Measurements from ENCODE around the gene TMEM260. TPM values are rescaled to one million over a fixed set of nuclear protein-coding genes. Genes with fewer than 3 reads are reported as not detected.

TMEM260 gene
- polyA plus RNA-seq, 1 donor: 22.7 TPM

- Histone ChIP-seq H3K4me1 (ENCODE audit: control insufficient read depth, insufficient read depth, low read length) (no peaks in the 10 kb centered on the region), H3K27me3 (ENCODE audit: control insufficient read depth, insufficient read depth, low read length) (peaks cover 7% of the 10 kb centered on the region), H3K9me3 (ENCODE audit: control insufficient read depth, low read depth, low read length) (no peaks in the 10 kb centered on the region), H3K27ac (ENCODE audit: low read length) (no peak overlapping the region), H3K4me3 (ENCODE audit: low read length) (no peak overlapping the region), H3K36me3 (ENCODE audit: control insufficient read depth, insufficient read depth, low read length) (no peaks in the 10 kb centered on the region)
- no peak for DNase-seq
- no CpG with 5 or more reads among the region's 4 CpGs for WGBS (ENCODE audit: insufficient coverage, low lambda C conversion rate)
Observed at GRCh38 chr14:56559182-56559581, 20.4 kb upstream of the TMEM260 start.

DNA sequence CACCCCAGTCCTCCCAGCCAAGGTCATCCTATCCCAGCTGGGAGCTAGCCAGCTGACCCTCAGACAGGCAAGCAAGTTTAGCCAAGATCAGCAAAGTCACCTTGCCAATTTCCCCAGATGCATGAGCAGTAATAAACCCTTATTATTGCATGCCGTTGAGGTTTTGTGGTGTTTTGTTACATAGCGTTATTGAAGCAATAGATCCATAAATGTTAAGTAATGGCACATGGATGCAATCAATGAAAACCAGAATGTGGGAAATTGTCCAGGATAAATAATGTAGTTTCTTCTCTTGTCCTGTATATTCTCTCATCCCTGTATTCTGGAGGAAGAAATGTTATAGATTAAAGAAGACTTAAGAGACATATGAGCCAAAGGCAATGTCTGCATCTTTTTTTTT, 18.0 kb upstream of the TMEM260 start:
- H3K36me3 ChIP-seq (ENCODE audit: control insufficient read depth, insufficient read depth, low read length): no peaks in the 10 kb centered on the region
- no peaks in the 10 kb centered on the region for H3K4me1 ChIP-seq (ENCODE audit: control insufficient read depth, insufficient read depth, low read length)
- H3K9me3 ChIP-seq (ENCODE audit: control insufficient read depth, low read depth, low read length): no peaks in the 10 kb centered on the region
- WGBS (ENCODE audit: insufficient coverage, low lambda C conversion rate): no CpG with 5 or more reads among the region's 2 CpGs
- peaks cover 7% of the 10 kb centered on the region for H3K27me3 ChIP-seq (ENCODE audit: control insufficient read depth, insufficient read depth, low read length)
- no peak overlapping the region for H3K27ac ChIP-seq (ENCODE audit: low read length)
- no peak overlapping the region for H3K4me3 ChIP-seq (ENCODE audit: low read length)
- no peak for DNase-seq

- no peak overlapping the region for H3K4me3 ChIP-seq (ENCODE audit: low read length)
- no peak for DNase-seq
- H3K27me3 ChIP-seq (ENCODE audit: control insufficient read depth, insufficient read depth, low read length): peaks cover 3% of the 10 kb centered on the region
- no peaks in the 10 kb centered on the region for H3K4me1 ChIP-seq (ENCODE audit: control insufficient read depth, insufficient read depth, low read length)
- no peaks in the 10 kb centered on the region for H3K9me3 ChIP-seq (ENCODE audit: control insufficient read depth, low read depth, low read length)
- H3K36me3 ChIP-seq (ENCODE audit: control insufficient read depth, insufficient read depth, low read length): no peaks in the 10 kb centered on the region
- no peak overlapping the region for H3K27ac ChIP-seq (ENCODE audit: low read length)
- WGBS (ENCODE audit: insufficient coverage, low lambda C conversion rate): no CpG with 5 or more reads among the region's 1 CpG
Observed at GRCh38 chr14:56562883-56563282, 16.7 kb upstream of the TMEM260 start.

DNA sequence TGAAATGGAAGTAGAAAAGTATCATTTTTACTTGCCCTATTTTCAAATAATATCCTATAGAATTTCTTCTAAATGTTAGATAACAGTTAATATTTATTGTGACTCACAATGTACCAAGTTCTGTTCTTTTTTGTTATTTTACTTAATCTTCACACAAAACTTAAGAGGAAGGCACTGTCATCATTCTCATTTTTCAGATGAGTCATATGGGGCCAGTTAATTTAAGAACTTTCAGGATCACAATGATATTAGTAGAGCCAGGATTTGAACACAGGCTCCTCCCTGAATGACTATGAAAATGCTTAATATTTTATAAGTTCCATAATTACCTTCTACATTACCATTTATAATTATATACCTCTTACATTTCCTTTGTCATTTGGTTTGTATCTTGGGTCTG, 10.4 kb upstream of the TMEM260 start:
- Histone ChIP-seq H3K27me3 (ENCODE audit: control insufficient read depth, insufficient read depth, low read length) (peaks cover 10% of the 10 kb centered on the region), H3K36me3 (ENCODE audit: control insufficient read depth, insufficient read depth, low read length) (no peaks in the 10 kb centered on the region), H3K4me3 (ENCODE audit: low read length) (no peak overlapping the region), H3K4me1 (ENCODE audit: control insufficient read depth, insufficient read depth, low read length) (no peaks in the 10 kb centered on the region), H3K27ac (ENCODE audit: low read length) (no peak overlapping the region), H3K9me3 (ENCODE audit: control insufficient read depth, low read depth, low read length) (no peaks in the 10 kb centered on the region)
- no peak for DNase-seq

- no peaks in the 10 kb centered on the region for H3K4me1 ChIP-seq (ENCODE audit: control insufficient read depth, insufficient read depth, low read length)
- no peaks in the 10 kb centered on the region for H3K9me3 ChIP-seq (ENCODE audit: control insufficient read depth, low read depth, low read length)
- H3K27ac ChIP-seq (ENCODE audit: low read length): no peak overlapping the region
- H3K36me3 ChIP-seq (ENCODE audit: control insufficient read depth, insufficient read depth, low read length): no peaks in the 10 kb centered on the region
- H3K4me3 ChIP-seq (ENCODE audit: low read length): no peak overlapping the region
- WGBS (ENCODE audit: insufficient coverage, low lambda C conversion rate): no CpG with 5 or more reads among the region's 1 CpG
- peaks cover 13% of the 10 kb centered on the region for H3K27me3 ChIP-seq (ENCODE audit: control insufficient read depth, insufficient read depth, low read length)
- DNase-seq: no peak
Observed at GRCh38 chr14:56570295-56570694, 9.3 kb upstream of the TMEM260 start.

DNA sequence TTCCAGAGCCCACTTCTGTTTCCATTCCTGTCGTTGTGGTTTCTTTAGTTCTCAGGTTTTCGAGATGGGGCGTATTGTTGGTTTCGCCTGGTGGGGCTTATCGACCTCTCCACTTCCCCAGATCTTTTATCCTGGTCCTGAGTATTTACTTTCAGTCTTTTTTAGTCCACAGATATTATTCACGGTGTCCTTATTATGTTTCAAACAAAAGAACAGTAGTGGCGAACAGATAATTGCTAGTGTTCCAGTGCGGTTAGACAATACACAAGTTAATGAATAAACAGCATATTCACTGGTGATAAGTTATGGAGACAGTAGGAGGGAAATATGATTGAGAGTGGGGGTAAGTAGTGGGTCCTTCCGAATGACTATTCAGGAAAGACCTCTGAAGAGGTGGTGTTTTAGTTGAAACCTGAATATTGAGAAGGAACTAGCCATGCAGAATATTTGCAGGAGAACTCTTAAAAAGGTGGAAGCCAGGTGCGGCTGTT, 668 bp downstream of the TMEM260 start:
- H3K36me3 ChIP-seq (ENCODE audit: control insufficient read depth, insufficient read depth, low read length): no peaks in the 10 kb centered on the region
- peak in 1 of 2 donors; percentile 65 for DNase-seq
- peaks cover 2% of the 10 kb centered on the region for H3K27me3 ChIP-seq (ENCODE audit: control insufficient read depth, insufficient read depth, low read length)
- no peaks in the 10 kb centered on the region for H3K9me3 ChIP-seq (ENCODE audit: control insufficient read depth, low read depth, low read length)
- peak overlapping the region; percentile 83 for H3K27ac ChIP-seq (ENCODE audit: low read length)
- 0% methylated on average over 2 of the region's 10 CpGs for WGBS (ENCODE audit: insufficient coverage, low lambda C conversion rate)
- H3K4me1 ChIP-seq (ENCODE audit: control insufficient read depth, insufficient read depth, low read length): peaks cover 6% of the 10 kb centered on the region
- H3K4me3 ChIP-seq (ENCODE audit: low read length): peak overlapping the region; percentile 90

GRCh38 chr14:56581041-56581727, 1.6 kb downstream of the TMEM260 start:
- Histone ChIP-seq H3K4me3 (ENCODE audit: low read length) (peak overlapping the region; percentile 90), H3K9me3 (ENCODE audit: control insufficient read depth, low read depth, low read length) (no peaks in the 10 kb centered on the region), H3K36me3 (ENCODE audit: control insufficient read depth, insufficient read depth, low read length) (peaks cover 6% of the 10 kb centered on the region), H3K27me3 (ENCODE audit: control insufficient read depth, insufficient read depth, low read length) (peaks cover 2% of the 10 kb centered on the region), H3K4me1 (ENCODE audit: control insufficient read depth, insufficient read depth, low read length) (peaks cover 6% of the 10 kb centered on the region), H3K27ac (ENCODE audit: low read length) (no peak overlapping the region)
- DNase-seq: no peak
- 70% methylated on average over 3 of the region's 6 CpGs for WGBS (ENCODE audit: insufficient coverage, low lambda C conversion rate)

DNA sequence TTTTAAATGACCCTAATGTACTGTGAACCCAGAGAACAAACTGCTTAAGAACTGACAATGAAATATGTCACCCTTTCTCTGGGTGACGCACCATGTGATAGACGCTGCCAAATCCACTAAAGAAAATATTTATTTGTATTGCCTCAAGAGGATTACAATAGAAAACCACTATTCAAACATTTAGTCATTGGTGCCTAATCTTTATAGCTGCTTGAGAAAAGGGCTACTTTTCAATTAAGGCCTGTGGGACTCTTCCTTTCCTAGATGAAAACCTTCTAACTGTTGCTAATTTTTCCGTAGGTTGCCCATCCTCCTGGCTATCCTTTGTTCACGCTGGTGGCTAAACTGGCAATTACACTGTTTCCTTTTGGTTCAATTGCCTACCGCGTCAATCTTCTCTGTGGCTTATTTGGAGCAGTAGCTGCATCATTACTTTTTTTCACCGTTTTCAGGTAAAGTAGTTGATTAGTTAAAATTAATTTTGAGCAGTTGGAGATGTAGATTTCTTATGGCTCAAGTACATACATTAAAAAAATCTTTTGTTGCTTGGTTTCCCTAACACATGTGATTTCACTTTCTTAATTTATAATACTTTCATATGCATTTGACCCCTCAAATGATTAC, 6.0 kb downstream of the TMEM260 start:
- WGBS (ENCODE audit: insufficient coverage, low lambda C conversion rate): 93% methylated on average over 5 of the region's 7 CpGs
- Histone ChIP-seq H3K4me3 (ENCODE audit: low read length) (no peak overlapping the region), H3K27ac (ENCODE audit: low read length) (no peak overlapping the region), H3K4me1 (ENCODE audit: control insufficient read depth, insufficient read depth, low read length) (peaks cover 6% of the 10 kb centered on the region), H3K27me3 (ENCODE audit: control insufficient read depth, insufficient read depth, low read length) (no peaks in the 10 kb centered on the region), H3K36me3 (ENCODE audit: control insufficient read depth, insufficient read depth, low read length) (peaks cover 16% of the 10 kb centered on the region), H3K9me3 (ENCODE audit: control insufficient read depth, low read depth, low read length) (no peaks in the 10 kb centered on the region)
- DNase-seq: no peak

DNA sequence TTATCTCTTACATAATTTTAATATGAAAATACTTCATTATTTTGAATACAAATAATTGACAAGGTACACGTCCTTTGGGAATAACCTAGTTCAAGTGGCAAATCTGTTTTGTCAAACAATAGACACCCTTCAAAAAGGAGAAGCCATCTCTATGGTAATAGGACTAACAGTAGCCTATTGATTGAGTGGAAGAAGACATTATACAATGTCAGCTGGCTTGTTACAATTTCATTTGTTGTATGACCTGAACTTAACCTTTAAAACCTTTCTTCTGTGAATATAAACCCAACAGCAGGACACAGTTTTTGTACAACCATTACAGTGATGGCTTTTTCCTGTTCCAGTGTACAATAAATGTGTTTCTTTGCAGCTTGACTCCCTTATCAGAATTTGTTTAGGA, 8.1 kb downstream of the TMEM260 start:
- Histone ChIP-seq H3K9me3 (ENCODE audit: control insufficient read depth, low read depth, low read length) (no peaks in the 10 kb centered on the region), H3K27ac (ENCODE audit: low read length) (no peak overlapping the region), H3K36me3 (ENCODE audit: control insufficient read depth, insufficient read depth, low read length) (peaks cover 19% of the 10 kb centered on the region), H3K4me3 (ENCODE audit: low read length) (no peak overlapping the region), H3K27me3 (ENCODE audit: control insufficient read depth, insufficient read depth, low read length) (no peaks in the 10 kb centered on the region), H3K4me1 (ENCODE audit: control insufficient read depth, insufficient read depth, low read length) (no peaks in the 10 kb centered on the region)
- no CpG with 5 or more reads among the region's 1 CpG for WGBS (ENCODE audit: insufficient coverage, low lambda C conversion rate)
- DNase-seq: no peak

GRCh38 chr14:56590535-56590960, 10.9 kb downstream of the TMEM260 start:
- DNase-seq: no peak
- Histone ChIP-seq H3K27ac (ENCODE audit: low read length) (no peak overlapping the region), H3K36me3 (ENCODE audit: control insufficient read depth, insufficient read depth, low read length) (peaks cover 21% of the 10 kb centered on the region), H3K4me3 (ENCODE audit: low read length) (no peak overlapping the region), H3K4me1 (ENCODE audit: control insufficient read depth, insufficient read depth, low read length) (no peaks in the 10 kb centered on the region), H3K27me3 (ENCODE audit: control insufficient read depth, insufficient read depth, low read length) (no peaks in the 10 kb centered on the region), H3K9me3 (ENCODE audit: control insufficient read depth, low read depth, low read length) (no peaks in the 10 kb centered on the region)
- WGBS (ENCODE audit: insufficient coverage, low lambda C conversion rate): no CpG with 5 or more reads among the region's 5 CpGs

All from large intestine (tissue), 3 donors.